Spinal cord (tissue), 10 donors: ENCODE results near the gene SLC44A2. TPM values are rescaled to one million over a fixed set of nuclear protein-coding genes. Genes with fewer than 3 reads are reported as not detected.

Experiments used
- DNase-seq, 6 donors: peaks; one replicate each; pipeline versions ENCODE4 v3.0.0 to v3.0.0-alpha.2; 2013 to 2015; ENCODE audit warnings: low spot score in 6 of 6, low read depth in 4 of 6
- H3K27ac ChIP-seq: one replicate; pipeline ENCODE4 v1.5.1; 2013; ENCODE audit warnings: low read depth, low read length, control low read depth
- H3K27me3 ChIP-seq: one replicate; pipeline ENCODE4 v1.6.1; 2013; ENCODE audit warnings: low read length; ENCODE audit not compliant: control insufficient read depth, insufficient read depth
- H3K36me3 ChIP-seq: one replicate; pipeline ENCODE4 v1.6.1; 2013; ENCODE audit warnings: low read length; ENCODE audit not compliant: control insufficient read depth, insufficient read depth
- H3K4me1 ChIP-seq: one replicate; pipeline ENCODE4 v1.6.1; 2013; ENCODE audit warnings: low read length; ENCODE audit not compliant: control insufficient read depth, insufficient read depth
- H3K4me3 ChIP-seq: one replicate; pipeline ENCODE4 v1.5.1; 2013; ENCODE audit warnings: low read depth, low read length, control low read depth
- H3K9me3 ChIP-seq: one replicate; pipeline ENCODE4 v1.6.1; 2013; ENCODE audit warnings: low read length; ENCODE audit not compliant: control insufficient read depth, insufficient read depth
- WGBS: methylation state at CpG from one replicate; pipeline ENCODE4 v1.1.5; 2013; ENCODE audit warnings: missing lambda C conversion rate; ENCODE audit not compliant: insufficient coverage; 5-methylcytosine and 5-hydroxymethylcytosine counted together
- polyA plus RNA-seq, 2 donors: library from polyadenylated mRNA; unstranded; fragments of 120-200 nt; gene quantifications; one replicate each; pipeline ENCODE4 v1.2.1, GENCODE V29; 2013; ENCODE audit not compliant: insufficient read length in 2 of 2
- total RNA-seq, 2 donors: library from RNA; depleted of rRNA in 1 of 2; stranded (reverse); fragments of 120-200 nt in 1 of 2; fragments of >200 nt in 1 of 2; gene quantifications; one replicate each; pipeline versions ENCODE4 v1.2.3 to v1.2.4, GENCODE V29; 2013 to 2014
- donor health status: healthy.

SLC44A2 gene
- total and polyA plus RNA-seq, 4 donors, result 46.8 to 146 (median 88.2) TPM

- no peaks in the 10 kb centered on the region for H3K9me3 ChIP-seq
- peaks cover 12% of the 10 kb centered on the region for H3K4me1 ChIP-seq
- DNase-seq, result no peak
- 95% methylated on average over 6 of the region's 7 CpGs for WGBS
- H3K27me3 ChIP-seq, result peaks cover 6% of the 10 kb centered on the region
- H3K36me3 ChIP-seq, result no peaks in the 10 kb centered on the region
- H3K4me3 ChIP-seq, result no peak overlapping the region
- peak overlapping the region; percentile 76 for H3K27ac ChIP-seq
Measured at GRCh38 chr19:10593148-10593547, 32.2 kb upstream of the SLC44A2 start.

- H3K27ac ChIP-seq, result peak overlapping the region; percentile 76
- 63% methylated on average over 9 of the region's 9 CpGs for WGBS
- H3K36me3 ChIP-seq, result no peaks in the 10 kb centered on the region
- H3K4me3 ChIP-seq, result no peak overlapping the region
- no peaks in the 10 kb centered on the region for H3K9me3 ChIP-seq
- DNase-seq, result peak in 2 of 6 donors; percentile 18 to 66
- H3K27me3 ChIP-seq, result no peaks in the 10 kb centered on the region
- peaks cover 12% of the 10 kb centered on the region for H3K4me1 ChIP-seq
Measured at GRCh38 chr19:10593820-10594637, 31.3 kb upstream of the SLC44A2 start.

GRCh38 chr19:10600149-10600548, 25.2 kb upstream of the SLC44A2 start:
- no peak for DNase-seq
- H3K4me1 ChIP-seq, result peaks cover 20% of the 10 kb centered on the region
- WGBS, result 97% methylated on average over 3 of the region's 5 CpGs

GRCh38 chr19:10601999-10602329, 23.4 kb upstream of the SLC44A2 start:
- WGBS, result 67% methylated on average over 1 of the region's 7 CpGs
- Histone ChIP-seq H3K27me3 (no peaks in the 10 kb centered on the region), H3K9me3 (no peaks in the 10 kb centered on the region), H3K27ac (peak overlapping the region; percentile 57), H3K4me3 (peak overlapping the region; percentile 24), H3K36me3 (peaks cover 3% of the 10 kb centered on the region), H3K4me1 (peaks cover 20% of the 10 kb centered on the region)
- no peak for DNase-seq

More at GRCh38 chr19:10600149-10600548, 25.2 kb upstream of the SLC44A2 start:
- Histone ChIP-seq H3K27me3 (no peaks in the 10 kb centered on the region), H3K9me3 (no peaks in the 10 kb centered on the region), H3K36me3 (peaks cover 3% of the 10 kb centered on the region), H3K4me3 (no peak overlapping the region), H3K27ac (no peak overlapping the region)

GRCh38 chr19:10602330-10603083, 22.8 kb upstream of the SLC44A2 start:
- under 1% methylated on average over 71 of the region's 76 CpGs for WGBS
- Histone ChIP-seq H3K36me3 (peaks cover 3% of the 10 kb centered on the region), H3K4me3 (peak overlapping the region; percentile 94), H3K4me1 (peaks cover 20% of the 10 kb centered on the region), H3K27me3 (no peaks in the 10 kb centered on the region), H3K9me3 (no peaks in the 10 kb centered on the region), H3K27ac (peak overlapping the region; percentile 91)
- peak in 5 of 6 donors; percentile 74 to 94 (median 78) for DNase-seq

GRCh38 chr19:10603084-10603872, 22.1 kb upstream of the SLC44A2 start:
- Histone ChIP-seq H3K27me3 (no peaks in the 10 kb centered on the region), H3K4me3 (peak overlapping the region; percentile 94), H3K27ac (peak overlapping the region; percentile 91), H3K4me1 (peaks cover 20% of the 10 kb centered on the region), H3K9me3 (no peaks in the 10 kb centered on the region), H3K36me3 (peaks cover 3% of the 10 kb centered on the region)
- peak in 2 of 6 donors; percentile 6 to 36 for DNase-seq
- 3% methylated on average over 16 of the region's 19 CpGs for WGBS

GRCh38 chr19:10603873-10604459, 21.4 kb upstream of the SLC44A2 start:
- WGBS, result 56% methylated on average over 5 of the region's 9 CpGs
- peak overlapping the region; percentile 91 for H3K27ac ChIP-seq

GRCh38 chr19:10604460-10604980, 20.8 kb upstream of the SLC44A2 start:
- Histone ChIP-seq H3K27ac (peak overlapping the region; percentile 91), H3K9me3 (no peaks in the 10 kb centered on the region), H3K27me3 (no peaks in the 10 kb centered on the region), H3K36me3 (peaks cover 5% of the 10 kb centered on the region), H3K4me3 (no peak overlapping the region), H3K4me1 (peaks cover 20% of the 10 kb centered on the region)
- no peak for DNase-seq
- WGBS, result 88% methylated on average over 4 of the region's 9 CpGs

More at GRCh38 chr19:10603873-10604459, 21.4 kb upstream of the SLC44A2 start:
- Histone ChIP-seq H3K36me3 (peaks cover 5% of the 10 kb centered on the region), H3K4me1 (peaks cover 20% of the 10 kb centered on the region), H3K4me3 (peak overlapping the region; percentile 94), H3K9me3 (no peaks in the 10 kb centered on the region), H3K27me3 (no peaks in the 10 kb centered on the region)
- peak in 1 of 6 donors; percentile 13 for DNase-seq

GRCh38 chr19:10611907-10612306, 13.4 kb upstream of the SLC44A2 start:
- Histone ChIP-seq H3K36me3 (peaks cover 14% of the 10 kb centered on the region), H3K4me1 (peaks cover 12% of the 10 kb centered on the region), H3K27me3 (no peaks in the 10 kb centered on the region), H3K4me3 (no peak overlapping the region), H3K9me3 (no peaks in the 10 kb centered on the region), H3K27ac (peak overlapping the region; percentile 64)
- no peak for DNase-seq
- WGBS, result 97% methylated on average over 5 of the region's 5 CpGs
